ENCODE measurements around the gene PPT2. TPM values are rescaled to one million over a fixed set of nuclear protein-coding genes. Genes with fewer than 3 reads are reported as not detected.

Gene PPT2
- total and polyA plus RNA-seq, 9 donors = 33.5 to 63.9 (median 43.9) TPM

GRCh38 chr6:32166411-32167061 lies 12.6 kb downstream of the PPT2 start:
- no peak overlapping the region for H3K4me3 ChIP-seq
- DNase-seq = peak in 3 of 5 donors; percentile 17 to 54 (median 45)
- no peaks in the 10 kb centered on the region for H3K36me3 ChIP-seq
- no peaks in the 10 kb centered on the region for H3K9me3 ChIP-seq
- H3K4me1 ChIP-seq (ENCODE audit: insufficient read depth) = no peaks in the 10 kb centered on the region
- no peaks in the 10 kb centered on the region for H3K27me3 ChIP-seq
- no peak overlapping the region for H3K27ac ChIP-seq
- intact Hi-C loops (cut with DNase I) = no loop called here
- TF ChIP-seq EP300 (IDR thresholded peaks at IDR 0.05) (no peak), CTCF (IDR thresholded peaks at IDR 0.05) (no peak), POLR2A (IDR thresholded peaks at IDR 0.05) (no peak)
- WGBS, 3 donors = 70 to 73% (median 73%) methylated on average over 30 of the region's 30 CpGs

- Histone ChIP-seq H3K36me3 (no peaks in the 10 kb centered on the region), H3K27me3 (no peaks in the 10 kb centered on the region), H3K9me3 (no peaks in the 10 kb centered on the region), H3K4me3 (no peak overlapping the region), H3K4me1 (ENCODE audit: insufficient read depth) (no peaks in the 10 kb centered on the region), H3K27ac (no peak overlapping the region)
- peak in 1 of 5 donors; percentile 37 for DNase-seq
- WGBS, 3 donors = 79 to 82% (median 80%) methylated on average over 32 of the region's 32 CpGs
- TF ChIP-seq EP300 (IDR thresholded peaks at IDR 0.05) (no peak), CTCF (IDR thresholded peaks at IDR 0.05) (no peak), POLR2A (IDR thresholded peaks at IDR 0.05) (no peak)
- intact Hi-C loops (cut with DNase I) = no loop called here
Observed at GRCh38 chr6:32167154-32167760, 13.3 kb downstream of the PPT2 start.

- DNase-seq = peak in 1 of 5 donors; percentile 20
- Histone ChIP-seq H3K4me1 (ENCODE audit: insufficient read depth) (no peaks in the 10 kb centered on the region), H3K36me3 (no peaks in the 10 kb centered on the region), H3K27ac (no peak overlapping the region), H3K4me3 (no peak overlapping the region), H3K9me3 (no peaks in the 10 kb centered on the region), H3K27me3 (no peaks in the 10 kb centered on the region)
- 44 to 63% (median 46%) methylated on average over 6 of the region's 6 CpGs for WGBS, 3 donors
- TF ChIP-seq CTCF (IDR thresholded peaks at IDR 0.05) (no peak), POLR2A (IDR thresholded peaks at IDR 0.05) (no peak), EP300 (IDR thresholded peaks at IDR 0.05) (no peak)
- intact Hi-C loops (cut with DNase I) = no loop called here
Observed at GRCh38 chr6:32167761-32168262, 13.9 kb downstream of the PPT2 start.

GRCh38 chr6:32168350-32168749 lies 14.4 kb downstream of the PPT2 start:
- 59 to 67% (median 59%) methylated on average over 2 of the region's 2 CpGs for WGBS, 3 donors
- TF ChIP-seq EP300 (IDR thresholded peaks at IDR 0.05) (no peak), CTCF (IDR thresholded peaks at IDR 0.05) (no peak), POLR2A (IDR thresholded peaks at IDR 0.05) (no peak)
- DNase-seq = peak in 1 of 5 donors; percentile 34
- Histone ChIP-seq H3K4me1 (ENCODE audit: insufficient read depth) (no peaks in the 10 kb centered on the region), H3K9me3 (no peaks in the 10 kb centered on the region), H3K36me3 (no peaks in the 10 kb centered on the region), H3K4me3 (no peak overlapping the region), H3K27me3 (no peaks in the 10 kb centered on the region), H3K27ac (no peak overlapping the region)
- intact Hi-C loops (cut with DNase I) = no loop called here
